ENCODE data around the gene NDUFA3. TPM values are rescaled to one million over a fixed set of nuclear protein-coding genes. Genes with fewer than 3 reads are reported as not detected.

The NDUFA3 gene
- total RNA-seq, 1 donor from 2014 or later: 140 TPM

GRCh38 chr19:54156490-54156889, 53.8 kb downstream of the NDUFA3 start:
- Mint-ChIP-seq H3K36me3 (peaks cover 17% of the 10 kb centered on the region), H3K9me3 (no peaks in the 10 kb centered on the region), H3K4me1 (ENCODE audit: unreplicated experiment) (peaks cover 17% of the 10 kb centered on the region), H3K27me3 (no peaks in the 10 kb centered on the region), H3K4me3 (peak overlapping the region; percentile 81), H3K27ac (peak overlapping the region; percentile 92)
- no peak for DNase-seq (ENCODE audit: extremely low spot score, unreplicated experiment)
- TF ChIP-seq CTCF (conservative IDR thresholded peaks at IDR 0.05): no peak

GRCh38 chr19:54156953-54157352, 54.3 kb downstream of the NDUFA3 start:
- H3K27ac Mint-ChIP-seq: peak overlapping the region; percentile 92
- H3K4me3 Mint-ChIP-seq: peak overlapping the region; percentile 81
- no peaks in the 10 kb centered on the region for H3K27me3 Mint-ChIP-seq
- peaks cover 17% of the 10 kb centered on the region for H3K4me1 Mint-ChIP-seq (ENCODE audit: unreplicated experiment)
- TF ChIP-seq CTCF (conservative IDR thresholded peaks at IDR 0.05): no peak
- DNase-seq (ENCODE audit: extremely low spot score, unreplicated experiment): no peak
- peaks cover 17% of the 10 kb centered on the region for H3K36me3 Mint-ChIP-seq
- H3K9me3 Mint-ChIP-seq: no peaks in the 10 kb centered on the region

Other genes with a start within 250 kb of the NDUFA3 start
- 69.5 and 73.5 TPM in 2 replicates for gene MYADM, start 235.0 kb upstream of the NDUFA3 start, total RNA-seq (ENCODE audit: low replicate concordance)
- gene PRKCG, start 220.7 kb upstream of the NDUFA3 start, total RNA-seq (ENCODE audit: low replicate concordance): 2.4 and 3.1 TPM in 2 replicates
- 0.67 and 6.0 TPM in 2 replicates for gene CACNG7, start 193.6 kb upstream of the NDUFA3 start, total RNA-seq (ENCODE audit: low replicate concordance)
- 0.05 and 0.97 TPM in 2 replicates for gene CACNG8, start 139.9 kb upstream of the NDUFA3 start, total RNA-seq (ENCODE audit: low replicate concordance)
- gene CACNG6, start 111.2 kb upstream of the NDUFA3 start, total RNA-seq (ENCODE audit: low replicate concordance): 0.27 and 0.98 TPM in 2 replicates
- not detected in 2 replicates for gene VSTM1, start 39.0 kb upstream of the NDUFA3 start, total RNA-seq (ENCODE audit: low replicate concordance)
- gene TARM1, start 21.5 kb upstream of the NDUFA3 start, total RNA-seq (ENCODE audit: low replicate concordance): not detected in 2 replicates
- not detected in 2 replicates for gene OSCAR, start 2.1 kb upstream of the NDUFA3 start, total RNA-seq (ENCODE audit: low replicate concordance)
- gene TFPT, start 12.8 kb downstream of the NDUFA3 start, total RNA-seq (ENCODE audit: low replicate concordance): 14.1 and 17.0 TPM in 2 replicates
- 80.5 and 89.8 TPM in 2 replicates for gene PRPF31, start 12.9 kb downstream of the NDUFA3 start, total RNA-seq (ENCODE audit: low replicate concordance)
- gene CNOT3, start 34.9 kb downstream of the NDUFA3 start, total RNA-seq (ENCODE audit: low replicate concordance): 55.4 and 72.9 TPM in 2 replicates
- 6.6 and 7.5 TPM in 2 replicates for gene LENG1, start 56.9 kb downstream of the NDUFA3 start, total RNA-seq (ENCODE audit: low replicate concordance)
- 24.2 and 42.1 TPM in 2 replicates for gene TMC4, start 70.3 kb downstream of the NDUFA3 start, total RNA-seq (ENCODE audit: low replicate concordance)
- gene MBOAT7, start 86.7 kb downstream of the NDUFA3 start, total RNA-seq (ENCODE audit: low replicate concordance): 73.3 and 86.7 TPM in 2 replicates
- gene TSEN34, start 88.5 kb downstream of the NDUFA3 start, total RNA-seq (ENCODE audit: low replicate concordance): 39.3 and 41.9 TPM in 2 replicates
- gene RPS9, start 98.0 kb downstream of the NDUFA3 start, total RNA-seq (ENCODE audit: low replicate concordance): 1,437 and 1,455 TPM in 2 replicates
- not detected in 2 replicates for gene LILRB3, start 120.2 kb downstream of the NDUFA3 start, total RNA-seq (ENCODE audit: low replicate concordance)
- gene LILRA6, start 139.9 kb downstream of the NDUFA3 start, total RNA-seq (ENCODE audit: low replicate concordance): not detected in 2 replicates
- gene LILRB5, start 154.4 kb downstream of the NDUFA3 start, total RNA-seq (ENCODE audit: low replicate concordance): not detected in 2 replicates
- gene LILRB2, start 178.3 kb downstream of the NDUFA3 start, total RNA-seq (ENCODE audit: low replicate concordance): not detected in 2 replicates
- not detected in 2 replicates for gene LILRA5, start 210.3 kb downstream of the NDUFA3 start, total RNA-seq (ENCODE audit: low replicate concordance)
- gene LILRA4, start 236.3 kb downstream of the NDUFA3 start, total RNA-seq (ENCODE audit: low replicate concordance): not detected in 2 replicates

All from type B pancreatic cell (in vitro differentiated cells).